ENCODE measurements around the gene GRB2. TPM values are rescaled to one million over a fixed set of nuclear protein-coding genes. Genes with fewer than 3 reads are reported as not detected.
A peak's percentile ranks its signal among the peaks of the same experiment; 100 is the strongest.

Gene GRB2
- total RNA-seq, 2 experiments from 2014 or later, result 244 to 308 TPM

DNA sequence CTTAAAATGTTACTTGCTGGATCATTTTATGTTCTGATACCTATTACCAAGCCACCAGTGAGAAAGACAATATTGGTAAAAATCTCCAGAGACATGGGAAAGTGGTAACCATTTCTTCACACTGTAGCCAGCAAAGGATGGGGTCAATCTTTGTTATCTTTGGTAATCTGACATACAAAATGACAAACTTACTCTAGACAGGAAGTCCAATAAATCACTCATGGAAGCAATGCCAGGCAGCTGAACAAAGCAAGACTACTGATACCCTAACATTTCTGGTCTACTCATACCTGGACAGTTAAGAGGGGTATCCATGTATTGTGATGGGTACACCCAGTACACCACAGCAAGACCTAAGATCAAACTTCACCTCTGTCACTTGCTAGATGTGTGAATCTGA lies 19.0 kb downstream of the GRB2 start:
- H3K36me3 ChIP-seq (ENCODE audit: insufficient read depth, low read length), result peaks cover 83% of the 10 kb centered on the region
- ChIA-PET POLR2A (interaction anchor here (0.6 to 1.4 kb wide), 2 partner anchors 11 to 69 kb away, joined by 3 to 5 read pairs; no protein-coding TSS in a partner anchor), CTCF (ENCODE audit: unreplicated experiment) (no interaction called here)
- no peak overlapping the region for H2AFZ ChIP-seq (ENCODE audit: low read length)
- H3K27ac ChIP-seq (ENCODE audit: low read depth, low read length, poor library complexity, severe bottlenecking), result no peak overlapping the region
- H3K4me2 ChIP-seq (ENCODE audit: low read length), result no peak overlapping the region
- H3K4me1 ChIP-seq (ENCODE audit: insufficient read depth, low read length, poor library complexity, severe bottlenecking), result peaks cover 45% of the 10 kb centered on the region
- H3K79me2 ChIP-seq (ENCODE audit: insufficient read depth, low read depth, low read length), result peaks cover 100% of the 10 kb centered on the region
- H3K4me3 ChIP-seq (ENCODE audit: low read depth, low read length, poor library complexity, severe bottlenecking), result no peak overlapping the region
- no peak for TF ChIP-seq EZH2phosphoT487 (IDR thresholded peaks at IDR 0.05; ENCODE audit: borderline replicate concordance, low read depth, low read length)
- TF ChIP-seq, protein P1, sequence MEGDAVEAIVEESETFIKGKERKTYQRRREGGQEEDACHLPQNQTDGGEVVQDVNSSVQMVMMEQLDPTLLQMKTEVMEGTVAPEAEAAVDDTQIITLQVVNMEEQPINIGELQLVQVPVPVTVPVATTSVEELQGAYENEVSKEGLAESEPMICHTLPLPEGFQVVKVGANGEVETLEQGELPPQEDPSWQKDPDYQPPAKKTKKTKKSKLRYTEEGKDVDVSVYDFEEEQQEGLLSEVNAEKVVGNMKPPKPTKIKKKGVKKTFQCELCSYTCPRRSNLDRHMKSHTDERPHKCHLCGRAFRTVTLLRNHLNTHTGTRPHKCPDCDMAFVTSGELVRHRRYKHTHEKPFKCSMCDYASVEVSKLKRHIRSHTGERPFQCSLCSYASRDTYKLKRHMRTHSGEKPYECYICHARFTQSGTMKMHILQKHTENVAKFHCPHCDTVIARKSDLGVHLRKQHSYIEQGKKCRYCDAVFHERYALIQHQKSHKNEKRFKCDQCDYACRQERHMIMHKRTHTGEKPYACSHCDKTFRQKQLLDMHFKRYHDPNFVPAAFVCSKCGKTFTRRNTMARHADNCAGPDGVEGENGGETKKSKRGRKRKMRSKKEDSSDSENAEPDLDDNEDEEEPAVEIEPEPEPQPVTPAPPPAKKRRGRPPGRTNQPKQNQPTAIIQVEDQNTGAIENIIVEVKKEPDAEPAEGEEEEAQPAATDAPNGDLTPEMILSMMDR (conservative IDR thresholded peaks at IDR 0.05; ENCODE audit: low read length), result no peak
- no TSS peak for BruUV-seq (replicated peaks)
- no peaks in the 10 kb centered on the region for H3K9me2 ChIP-seq (ENCODE audit: insufficient read depth, low read length)
- DNase-seq (ENCODE audit: low spot score), result no peak
- H4K20me1 ChIP-seq (ENCODE audit: insufficient read depth, low read length), result peaks cover 54% of the 10 kb centered on the region
- intact Hi-C loops (cut with micrococcal nuclease; ENCODE audit: unreplicated experiment), result no loop called here
- no peaks in the 10 kb centered on the region for H3K9me3 ChIP-seq (ENCODE audit: low read length)

DNA sequence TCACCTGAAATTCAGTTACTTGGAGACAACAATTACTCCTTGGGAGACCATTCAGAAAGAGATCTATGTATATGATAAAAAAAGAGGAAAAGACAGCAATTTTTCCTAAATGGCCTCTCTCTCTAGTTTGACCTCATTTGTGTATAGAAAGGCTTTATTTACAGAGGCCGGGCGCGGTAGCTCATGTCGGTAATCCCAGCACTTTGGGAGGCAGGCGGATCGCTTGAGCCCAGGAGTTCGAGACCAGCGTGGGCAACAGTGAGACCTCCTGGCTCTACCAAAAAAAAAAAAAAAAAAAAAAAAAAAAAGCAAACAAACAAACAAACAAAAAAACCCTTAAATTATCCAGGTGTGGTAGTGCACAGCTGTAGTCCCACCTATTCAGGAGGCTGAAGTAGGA lies 20.7 kb downstream of the GRB2 start:
- TF ChIP-seq EZH2phosphoT487 (IDR thresholded peaks at IDR 0.05; ENCODE audit: borderline replicate concordance, low read depth, low read length), result no peak
- TF ChIP-seq, protein P1 (conservative IDR thresholded peaks at IDR 0.05; ENCODE audit: low read length), result no peak
- H3K4me3 ChIP-seq (ENCODE audit: low read depth, low read length, poor library complexity, severe bottlenecking), result no peak overlapping the region
- H3K4me1 ChIP-seq (ENCODE audit: insufficient read depth, low read length, poor library complexity, severe bottlenecking), result peaks cover 53% of the 10 kb centered on the region
- POLR2A ChIA-PET, result interaction anchor here (0.6 to 1.4 kb wide), 5 partner anchors 12 to 511 kb away, joined by 3 to 10 read pairs (median 5); no protein-coding TSS in a partner anchor
- no peaks in the 10 kb centered on the region for H3K9me2 ChIP-seq (ENCODE audit: insufficient read depth, low read length)
- intact Hi-C loops (cut with micrococcal nuclease; ENCODE audit: unreplicated experiment), result no loop called here
- peaks cover 53% of the 10 kb centered on the region for H4K20me1 ChIP-seq (ENCODE audit: insufficient read depth, low read length)
- H3K36me3 ChIP-seq (ENCODE audit: insufficient read depth, low read length), result peaks cover 82% of the 10 kb centered on the region
- no peak overlapping the region for H3K27ac ChIP-seq (ENCODE audit: low read depth, low read length, poor library complexity, severe bottlenecking)
- H3K79me2 ChIP-seq (ENCODE audit: insufficient read depth, low read depth, low read length), result peaks cover 100% of the 10 kb centered on the region
- CTCF ChIA-PET (ENCODE audit: unreplicated experiment), result no interaction called here
- DNase-seq (ENCODE audit: low spot score), result no peak
- no peaks in the 10 kb centered on the region for H3K9me3 ChIP-seq (ENCODE audit: low read length)
- no TSS peak for BruUV-seq (replicated peaks)
- H3K4me2 ChIP-seq (ENCODE audit: low read length), result no peak overlapping the region
- no peak overlapping the region for H2AFZ ChIP-seq (ENCODE audit: low read length)

DNA sequence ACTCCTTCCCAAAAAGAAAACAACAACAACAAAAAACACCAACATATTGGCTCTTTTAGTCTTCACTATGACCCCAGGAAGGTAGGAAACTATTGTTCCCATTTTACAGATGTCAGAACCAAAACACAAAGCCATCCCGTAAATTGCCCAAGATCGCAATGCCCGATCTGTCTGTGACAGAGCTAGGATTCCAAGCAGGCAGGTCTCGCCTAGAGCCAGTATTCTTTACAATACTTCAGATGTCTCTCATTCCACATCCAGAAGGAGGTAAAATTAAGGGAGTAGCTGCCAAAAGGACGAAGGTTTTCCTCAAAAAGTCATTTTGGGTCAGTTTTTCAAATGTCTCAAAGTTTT lies 21.7 kb downstream of the GRB2 start:
- TF ChIP-seq EZH2phosphoT487 (IDR thresholded peaks at IDR 0.05; ENCODE audit: borderline replicate concordance, low read depth, low read length), result no peak
- TF ChIP-seq, protein P1 (conservative IDR thresholded peaks at IDR 0.05; ENCODE audit: low read length), result no peak
- Histone ChIP-seq H3K4me2 (ENCODE audit: low read length) (peak overlapping the region; percentile 7; the same call in 1 of the 2 replicates), H3K79me2 (ENCODE audit: insufficient read depth, low read depth, low read length) (peaks cover 100% of the 10 kb centered on the region), H3K9me3 (ENCODE audit: low read length) (no peaks in the 10 kb centered on the region; the same call in 1 of the 2 replicates), H3K9me2 (ENCODE audit: insufficient read depth, low read length) (no peaks in the 10 kb centered on the region), H3K4me1 (ENCODE audit: insufficient read depth, low read length, poor library complexity, severe bottlenecking) (peaks cover 57% of the 10 kb centered on the region), H2AFZ (ENCODE audit: low read length) (no peak overlapping the region), H3K27ac (ENCODE audit: low read depth, low read length, poor library complexity, severe bottlenecking) (no peak overlapping the region), H3K36me3 (ENCODE audit: insufficient read depth, low read length) (peaks cover 82% of the 10 kb centered on the region), H4K20me1 (ENCODE audit: insufficient read depth, low read length) (peaks cover 53% of the 10 kb centered on the region), H3K4me3 (ENCODE audit: low read depth, low read length, poor library complexity, severe bottlenecking) (no peak overlapping the region)
- CTCF ChIA-PET (ENCODE audit: unreplicated experiment), result no interaction called here
- no peak for DNase-seq (ENCODE audit: low spot score)
- intact Hi-C loops (cut with micrococcal nuclease; ENCODE audit: unreplicated experiment), result no loop called here
- POLR2A ChIA-PET, result interaction anchor here (0.6 to 5.9 kb wide), 3 partner anchors 11 to 23 kb away, joined by 3 to 55 read pairs (median 9); no protein-coding TSS in a partner anchor
- no TSS peak for BruUV-seq (replicated peaks)

All from OCI-LY7 (cell line).